Measurements from ENCODE around the gene SIX5. TPM values are rescaled to one million over a fixed set of nuclear protein-coding genes. Genes with fewer than 3 reads are reported as not detected.
"Not testable (repeated sequence)": the region's sequence is repeated elsewhere in the genome, so short reads cannot be mapped to it uniquely, and the experiment has no call there.

The SIX5 gene
- total RNA-seq, 1 experiment from 2014 or later = 27.6 TPM

GRCh38 chr19:45804140-45804958 is 35.3 kb upstream of the SIX5 start:
- DNase-seq = no peak
- H3K79me2 ChIP-seq (ENCODE audit: low read depth) = no peaks in the 10 kb centered on the region
- H3K27me3 ChIP-seq (ENCODE audit: insufficient read depth, low read depth) = no peaks in the 10 kb centered on the region
- H3K27ac ChIP-seq = no peak overlapping the region
- H3K4me1 ChIP-seq (replicated peaks; ENCODE audit: insufficient read depth) = peaks cover 15% of the 10 kb centered on the region
- H3K36me3 ChIP-seq (ENCODE audit: low read depth) = no peaks in the 10 kb centered on the region
- ChIA-PET CTCF (interaction anchor here (0.7 kb wide), 1 partner anchor 67 kb away, joined by 3 read pairs; no protein-coding TSS in a partner anchor), POLR2A (ENCODE audit: unreplicated experiment) (no interaction called here)
- H3K9me3 ChIP-seq (ENCODE audit: insufficient read depth, low read depth) = no peaks in the 10 kb centered on the region
- no peak overlapping the region for H2AFZ ChIP-seq
- H3K4me2 ChIP-seq = no peak overlapping the region
- H3K4me3 ChIP-seq = no peak overlapping the region
- TF ChIP-seq EZH2 (IDR thresholded peaks at IDR 0.05; ENCODE audit: low read depth) = no peak
- TF ChIP-seq CTCF (conservative IDR thresholded peaks at IDR 0.05) = no peak
- H3K9me2 ChIP-seq (ENCODE audit: insufficient read depth) = no peaks in the 10 kb centered on the region
- no TSS peak for BruUV-seq (replicated peaks)
- no peaks in the 10 kb centered on the region for H4K20me1 ChIP-seq (ENCODE audit: insufficient read depth)
- H3F3A ChIP-seq (ENCODE audit: insufficient read depth, low read depth) = peaks cover 38% of the 10 kb centered on the region; the same call in 1 of the 2 replicates
- intact Hi-C loops (cut with micrococcal nuclease; ENCODE audit: unreplicated experiment) = no loop called here

DNA sequence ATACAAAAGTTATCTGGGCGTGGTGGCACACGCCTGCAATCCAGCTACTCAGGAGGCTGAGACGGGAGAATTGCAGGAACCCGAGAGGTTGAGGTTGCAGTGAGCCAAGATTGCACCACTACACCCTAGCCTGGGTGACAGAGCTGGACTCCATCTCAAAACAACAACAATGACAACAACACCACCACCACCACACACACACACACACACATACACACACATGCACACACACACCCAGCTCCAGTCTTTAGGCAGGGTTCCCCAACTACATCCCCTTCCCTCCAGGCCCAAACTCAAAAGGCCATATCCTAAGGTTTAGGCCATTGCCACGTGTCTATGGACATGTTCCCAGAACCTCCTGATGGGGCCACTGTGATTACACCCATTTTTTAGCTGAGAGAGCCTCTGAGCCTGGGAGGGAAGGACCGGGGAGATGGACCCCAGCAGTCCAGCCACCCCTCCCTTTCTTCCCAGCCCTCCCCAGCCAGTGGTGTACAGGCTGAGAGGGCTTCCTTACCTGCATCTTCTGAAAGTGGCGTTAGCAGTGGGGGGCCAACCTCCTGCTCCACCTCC is 32.6 kb upstream of the SIX5 start:
- no peak overlapping the region for H3K4me2 ChIP-seq
- ChIA-PET POLR2A (ENCODE audit: unreplicated experiment) (no interaction called here), CTCF (no interaction called here)
- no peaks in the 10 kb centered on the region for H4K20me1 ChIP-seq (ENCODE audit: insufficient read depth)
- BruUV-seq (replicated peaks) = no TSS peak
- H3K27me3 ChIP-seq (ENCODE audit: insufficient read depth, low read depth) = no peaks in the 10 kb centered on the region
- no peak overlapping the region for H3K27ac ChIP-seq
- H3K9me3 ChIP-seq (ENCODE audit: insufficient read depth, low read depth) = no peaks in the 10 kb centered on the region
- no peak for TF ChIP-seq EZH2 (IDR thresholded peaks at IDR 0.05; ENCODE audit: low read depth)
- TF ChIP-seq CTCF (conservative IDR thresholded peaks at IDR 0.05) = no peak
- no peak overlapping the region for H3K4me3 ChIP-seq
- H3K9me2 ChIP-seq (ENCODE audit: insufficient read depth) = no peaks in the 10 kb centered on the region
- H2AFZ ChIP-seq = no peak overlapping the region
- peaks cover 18% of the 10 kb centered on the region for H3K4me1 ChIP-seq (replicated peaks; ENCODE audit: insufficient read depth)
- H3K36me3 ChIP-seq (ENCODE audit: low read depth) = no peaks in the 10 kb centered on the region
- H3F3A ChIP-seq (ENCODE audit: insufficient read depth, low read depth) = peaks cover 36% of the 10 kb centered on the region; the same call in 1 of the 2 replicates
- H3K79me2 ChIP-seq (ENCODE audit: low read depth) = no peaks in the 10 kb centered on the region
- intact Hi-C loops (cut with micrococcal nuclease; ENCODE audit: unreplicated experiment) = no loop called here
- DNase-seq = no peak

DNA sequence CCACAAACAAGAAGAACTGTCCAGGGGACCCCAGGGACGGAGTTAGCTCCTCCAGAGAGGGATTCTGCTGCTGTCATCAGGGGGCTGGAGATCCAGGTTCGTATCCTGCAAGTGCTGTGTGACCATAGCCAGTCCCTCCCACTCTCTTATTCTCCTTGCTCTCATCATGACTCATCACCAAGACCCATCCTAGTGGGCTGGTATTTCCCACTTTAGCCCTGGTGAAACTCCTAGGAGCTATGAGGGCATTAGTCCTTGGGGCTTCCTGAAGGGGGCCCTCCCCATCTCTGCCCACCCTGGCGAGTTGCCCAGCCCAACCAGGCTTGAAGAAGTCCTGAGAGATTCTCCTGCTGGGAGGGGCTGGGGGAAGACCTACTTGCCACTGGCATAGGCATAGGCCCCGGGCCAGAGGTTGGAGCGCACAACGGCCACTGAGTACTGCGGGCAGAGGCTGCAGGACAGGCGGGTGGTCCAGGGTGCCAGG is 31.1 kb upstream of the SIX5 start:
- TF ChIP-seq CTCF (conservative IDR thresholded peaks at IDR 0.05) (no peak), EZH2 (IDR thresholded peaks at IDR 0.05; ENCODE audit: low read depth) (no peak)
- BruUV-seq (replicated peaks) = no TSS peak
- Histone ChIP-seq H3K9me2 (ENCODE audit: insufficient read depth) (no peaks in the 10 kb centered on the region), H4K20me1 (ENCODE audit: insufficient read depth) (no peaks in the 10 kb centered on the region), H3F3A (ENCODE audit: insufficient read depth, low read depth) (peaks cover 25% of the 10 kb centered on the region; the same call in 1 of the 2 replicates), H3K4me1 (replicated peaks; ENCODE audit: insufficient read depth) (peaks cover 13% of the 10 kb centered on the region), H3K4me2 (peak overlapping the region; percentile 44; the same call in 1 of the 2 replicates), H3K27me3 (ENCODE audit: insufficient read depth, low read depth) (no peaks in the 10 kb centered on the region), H3K27ac (no peak overlapping the region), H3K36me3 (ENCODE audit: low read depth) (no peaks in the 10 kb centered on the region), H3K9me3 (ENCODE audit: insufficient read depth, low read depth) (no peaks in the 10 kb centered on the region), H3K4me3 (no peak overlapping the region), H2AFZ (no peak overlapping the region), H3K79me2 (ENCODE audit: low read depth) (no peaks in the 10 kb centered on the region)
- CTCF ChIA-PET = interaction anchor here (0.7 to 1.6 kb wide), 5 partner anchors 9 to 158 kb away, joined by 3 to 21 read pairs (median 4); partner anchors contain the start of gene DMPK
- DNase-seq = peak in 1 of 2 experiments; percentile 59
- intact Hi-C loops (cut with micrococcal nuclease; ENCODE audit: unreplicated experiment) = no loop called here
- POLR2A ChIA-PET (ENCODE audit: unreplicated experiment) = no interaction called here

DNA sequence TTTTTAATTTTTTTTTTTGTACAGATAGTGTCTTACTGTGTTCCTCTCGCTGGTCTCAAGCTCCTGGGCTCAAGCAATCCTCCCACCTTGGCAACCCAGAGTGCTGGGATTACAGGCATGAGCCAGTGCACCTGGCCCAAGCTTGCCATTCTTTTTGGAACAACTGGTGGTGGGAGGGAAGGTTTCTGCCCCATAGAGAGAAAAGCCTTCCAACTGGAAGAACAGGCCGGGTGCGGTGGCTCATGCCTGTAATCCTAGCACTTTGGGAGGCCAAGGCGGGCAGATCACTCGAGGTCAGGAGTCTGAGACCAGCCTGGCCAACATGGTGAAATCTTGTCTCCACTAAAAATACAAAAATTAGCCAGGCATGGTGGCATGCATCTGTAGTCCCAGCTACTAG is 30.5 kb upstream of the SIX5 start:
- 0 out of 2 replicates have a peak overlapping the region, but pooled peaks have one; percentile 1 for H3K27ac ChIP-seq
- not testable (repeated sequence) for BruUV-seq (replicated peaks); H3K9me3 ChIP-seq (ENCODE audit: insufficient read depth, low read depth)

More for the DNA sequence above, 30.5 kb upstream of the SIX5 start:
- H3K4me1 ChIP-seq (replicated peaks; ENCODE audit: insufficient read depth) = peaks cover 13% of the 10 kb centered on the region
- not testable (repeated sequence) for H2AFZ ChIP-seq; H3K4me3 ChIP-seq; H4K20me1 ChIP-seq (ENCODE audit: insufficient read depth); H3K36me3 ChIP-seq (ENCODE audit: low read depth); H3K27me3 ChIP-seq (ENCODE audit: insufficient read depth, low read depth); H3K79me2 ChIP-seq (ENCODE audit: low read depth); H3K9me2 ChIP-seq (ENCODE audit: insufficient read depth)
- peak overlapping the region; percentile 44 for H3K4me2 ChIP-seq
- peak; percentile 52 to 61 for DNase-seq
- CTCF ChIA-PET = interaction anchor here (0.7 to 1.6 kb wide), 8 partner anchors 9 to 158 kb away, joined by 3 to 13 read pairs (median 4); partner anchors contain the start of genes DMPK and SIX5
- intact Hi-C loops (cut with micrococcal nuclease; ENCODE audit: unreplicated experiment) = loop anchor here (1.0 kb wide), 1 partner anchor 29 kb away; no protein-coding TSS in a partner anchor
- H3F3A ChIP-seq (ENCODE audit: insufficient read depth, low read depth) = peaks cover 22% of the 10 kb centered on the region; the same call in 1 of the 2 replicates
- POLR2A ChIA-PET (ENCODE audit: unreplicated experiment) = interaction anchor here (0.6 to 1.3 kb wide), 3 partner anchors 30 to 84 kb away, joined by 3 to 10 read pairs (median 6); partner anchors contain the start of gene SIX5

All from PC-9 (cell line).